PC-9 (cell line): ENCODE measurements around the gene CECR2. TPM values are rescaled to one million over a fixed set of nuclear protein-coding genes. Genes with fewer than 3 reads are reported as not detected.

Experiments
- BruUV-seq: library from RNA; stranded (reverse); fragments of 400-500 nt; replicated peaks from 2 replicates; lab custom pipeline; 2021; lab: Mats Ljungman, UMichigan
- CTCF ChIA-PET: fragments of 300-600 bp; sonication (Branson Sonifier 250); formaldehyde crosslinking; loops from one replicate; lab custom pipeline; 2022; ENCODE audit warnings: antibody characterized with exemption; lab: Charles Lee
- POLR2A ChIA-PET: fragments of 300-600 bp; sonication (Branson Sonifier 250); formaldehyde crosslinking; loops from one replicate; lab custom pipeline; 2022; ENCODE audit warnings: antibody characterized with exemption; ENCODE audit not compliant: unreplicated experiment; lab: Charles Lee
- DNase-seq, 2 experiments: peaks; one replicate each; pipeline versions ENCODE4 v3.0.0 to v3.0.0-alpha.2; 2015 to 2022; ENCODE audit warnings: mixed read lengths in 1 of 2
- H2AFZ ChIP-seq: fragments of 200-600 bp; sonication (generic); 2 replicates; pipeline ENCODE4 v1.8.1; 2017; ENCODE audit warnings: antibody characterized with exemption
- H3F3A ChIP-seq: fragments of 200-600 bp; sonication (generic); 2 replicates; pipeline ENCODE4 v1.8.1; 2017; ENCODE audit warnings: antibody characterized with exemption, mild to moderate bottlenecking, low read depth; ENCODE audit not compliant: insufficient read depth
- H3K27ac ChIP-seq: fragments of 200-600 bp; sonication (generic); 2 replicates; pipeline ENCODE4 v1.6.1; 2016; ENCODE audit warnings: mixed run types
- H3K27me3 ChIP-seq: fragments of 200-600 bp; sonication (generic); 2 replicates; pipeline ENCODE4 v1.6.1; 2016; ENCODE audit warnings: low read depth, mixed run types; ENCODE audit not compliant: insufficient read depth
- H3K36me3 ChIP-seq: fragments of 200-600 bp; sonication (generic); 2 replicates; pipeline ENCODE4 v1.6.1; 2016; ENCODE audit warnings: low read depth, mixed run types
- H3K4me1 ChIP-seq: fragments of 200-600 bp; sonication (generic); replicated peaks from 2 replicates; pipeline ENCODE4 v1.6.1; 2016; ENCODE audit warnings: mixed run types; ENCODE audit not compliant: insufficient read depth
- H3K4me2 ChIP-seq: fragments of 200-600 bp; sonication (generic); 2 replicates; pipeline ENCODE4 v1.6.1; 2017; ENCODE audit warnings: mixed run types
- H3K4me3 ChIP-seq: fragments of 200-600 bp; sonication (generic); 2 replicates; pipeline ENCODE4 v1.6.1; 2016; ENCODE audit warnings: mixed run types
- H3K79me2 ChIP-seq: fragments of 200-600 bp; sonication (generic); 2 replicates; pipeline ENCODE4 v1.6.1; 2017; ENCODE audit warnings: low read depth, mixed run types
- H3K9me2 ChIP-seq: fragments of 200-600 bp; sonication (generic); 2 replicates; pipeline ENCODE4 v1.8.1; 2017; ENCODE audit warnings: mild to moderate bottlenecking; ENCODE audit not compliant: insufficient read depth
- H3K9me3 ChIP-seq: fragments of 200-600 bp; sonication (generic); 2 replicates; pipeline ENCODE4 v1.8.1; 2016; ENCODE audit warnings: low read depth; ENCODE audit not compliant: insufficient read depth
- H4K20me1 ChIP-seq: fragments of 200-600 bp; sonication (generic); 2 replicates; pipeline ENCODE4 v1.8.1; 2017; ENCODE audit not compliant: insufficient read depth
- EZH2 ChIP-seq: fragments of 200-600 bp; sonication (generic); IDR thresholded peaks from 2 replicates; pipeline ENCODE4 v1.8.0; 2017; ENCODE audit warnings: antibody characterized with exemption, low read depth
- intact Hi-C: fragments of 100-400 bp; cut with micrococcal nuclease; formaldehyde crosslinking; loops from one replicate; pipeline ENCODE4 v1.10.0; 2022; ENCODE audit not compliant: unreplicated experiment
- total RNA-seq: library from RNA; stranded (reverse); gene quantifications from 2 replicates; pipeline ENCODE4 v1.2.3, GENCODE V29; 2021
- TF ChIP-seq, protein P1 (sequence below): fragments of 200-600 bp; sonication (generic); conservative IDR thresholded peaks from 2 replicates; pipeline ENCODE4 v1.6.1; 2017; ENCODE audit warnings: mixed run types, antibody characterized with exemption, mild to moderate bottlenecking, moderate library complexity

CECR2 gene
- total RNA-seq, 1 experiment from 2014 or later: not detected

DNA sequence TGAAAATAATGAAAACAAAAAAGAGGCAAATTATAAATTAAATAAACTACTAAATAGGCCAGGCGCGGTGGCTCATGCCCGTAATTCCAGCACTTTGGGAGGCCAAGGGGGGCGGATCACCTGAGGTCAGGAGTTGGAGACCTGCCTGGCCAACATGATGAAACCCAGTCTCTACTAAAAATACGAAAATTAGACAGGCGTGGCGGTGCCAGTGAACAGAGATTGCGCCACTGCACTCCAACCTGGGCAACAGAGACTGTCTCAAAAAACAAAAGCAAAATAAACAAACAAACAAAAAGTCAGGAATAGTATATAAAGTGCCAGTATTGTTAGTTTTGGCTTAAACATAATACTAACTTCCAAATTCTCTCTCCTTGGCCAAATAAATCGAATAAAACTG is 37.6 kb upstream of the CECR2 start:
- TF ChIP-seq, protein P1, sequence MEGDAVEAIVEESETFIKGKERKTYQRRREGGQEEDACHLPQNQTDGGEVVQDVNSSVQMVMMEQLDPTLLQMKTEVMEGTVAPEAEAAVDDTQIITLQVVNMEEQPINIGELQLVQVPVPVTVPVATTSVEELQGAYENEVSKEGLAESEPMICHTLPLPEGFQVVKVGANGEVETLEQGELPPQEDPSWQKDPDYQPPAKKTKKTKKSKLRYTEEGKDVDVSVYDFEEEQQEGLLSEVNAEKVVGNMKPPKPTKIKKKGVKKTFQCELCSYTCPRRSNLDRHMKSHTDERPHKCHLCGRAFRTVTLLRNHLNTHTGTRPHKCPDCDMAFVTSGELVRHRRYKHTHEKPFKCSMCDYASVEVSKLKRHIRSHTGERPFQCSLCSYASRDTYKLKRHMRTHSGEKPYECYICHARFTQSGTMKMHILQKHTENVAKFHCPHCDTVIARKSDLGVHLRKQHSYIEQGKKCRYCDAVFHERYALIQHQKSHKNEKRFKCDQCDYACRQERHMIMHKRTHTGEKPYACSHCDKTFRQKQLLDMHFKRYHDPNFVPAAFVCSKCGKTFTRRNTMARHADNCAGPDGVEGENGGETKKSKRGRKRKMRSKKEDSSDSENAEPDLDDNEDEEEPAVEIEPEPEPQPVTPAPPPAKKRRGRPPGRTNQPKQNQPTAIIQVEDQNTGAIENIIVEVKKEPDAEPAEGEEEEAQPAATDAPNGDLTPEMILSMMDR: no peak
- TF ChIP-seq EZH2: no peak
- BruUV-seq: no TSS peak
- Histone ChIP-seq H3K27me3 (peaks cover 39% of the 10 kb centered on the region), H3K9me3 (no peaks in the 10 kb centered on the region), H3K36me3 (no peaks in the 10 kb centered on the region), H3K4me2 (no peak overlapping the region), H3K9me2 (no peaks in the 10 kb centered on the region), H3F3A (no peaks in the 10 kb centered on the region), H2AFZ (no peak overlapping the region), H4K20me1 (no peaks in the 10 kb centered on the region), H3K27ac (no peak overlapping the region), H3K4me3 (no peak overlapping the region), H3K79me2 (no peaks in the 10 kb centered on the region), H3K4me1 (no peaks in the 10 kb centered on the region)
- ChIA-PET POLR2A (no interaction called here), CTCF (no interaction called here)
- intact Hi-C loops: no loop called here
- no peak for DNase-seq

DNA sequence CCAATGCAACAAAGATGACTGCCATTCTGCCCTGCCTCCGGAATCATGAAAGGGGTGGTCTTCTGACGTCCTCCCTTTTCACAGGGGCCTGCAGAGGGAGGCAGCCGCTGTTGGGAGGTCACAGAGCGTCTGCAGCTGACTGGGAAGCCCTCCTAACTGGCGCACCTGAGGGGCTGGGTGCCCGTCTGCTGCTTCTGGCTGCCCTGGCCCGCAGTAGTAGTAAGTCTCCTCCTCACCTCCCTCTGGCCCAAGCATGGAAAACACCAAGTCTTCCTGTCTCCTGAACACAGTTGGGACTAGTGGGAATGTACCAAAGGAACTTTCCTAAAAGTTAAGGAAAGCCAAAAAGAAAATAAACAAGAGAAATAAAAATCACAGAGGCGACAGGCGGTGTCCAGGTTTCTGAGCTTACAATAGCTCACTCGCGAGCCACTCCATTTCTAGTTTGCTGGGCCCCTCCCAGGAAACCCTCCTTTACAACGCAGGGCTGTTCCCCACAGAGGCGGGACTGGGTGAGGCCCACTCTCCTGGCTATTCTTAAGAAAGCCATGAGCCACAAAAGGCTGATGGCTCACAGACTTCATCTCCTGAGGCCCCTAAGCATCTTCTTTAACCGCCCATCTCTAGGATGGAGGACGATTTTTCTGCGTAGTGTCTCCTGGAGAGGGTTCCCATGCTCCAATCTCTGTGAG is 37.0 kb upstream of the CECR2 start:
- Histone ChIP-seq H3K9me2 (no peaks in the 10 kb centered on the region), H3K4me3 (no peak overlapping the region), H3F3A (no peaks in the 10 kb centered on the region), H4K20me1 (no peaks in the 10 kb centered on the region), H3K79me2 (no peaks in the 10 kb centered on the region), H3K27me3 (peaks cover 44% of the 10 kb centered on the region), H3K27ac (no peak overlapping the region), H3K36me3 (no peaks in the 10 kb centered on the region), H3K4me2 (no peak overlapping the region), H2AFZ (no peak overlapping the region), H3K4me1 (no peaks in the 10 kb centered on the region), H3K9me3 (no peaks in the 10 kb centered on the region)
- CTCF ChIA-PET: no interaction called here
- POLR2A ChIA-PET: no interaction called here
- TF ChIP-seq, protein P1: no peak
- no peak for TF ChIP-seq EZH2
- intact Hi-C loops: no loop called here
- DNase-seq: no peak
- BruUV-seq: no TSS peak

DNA sequence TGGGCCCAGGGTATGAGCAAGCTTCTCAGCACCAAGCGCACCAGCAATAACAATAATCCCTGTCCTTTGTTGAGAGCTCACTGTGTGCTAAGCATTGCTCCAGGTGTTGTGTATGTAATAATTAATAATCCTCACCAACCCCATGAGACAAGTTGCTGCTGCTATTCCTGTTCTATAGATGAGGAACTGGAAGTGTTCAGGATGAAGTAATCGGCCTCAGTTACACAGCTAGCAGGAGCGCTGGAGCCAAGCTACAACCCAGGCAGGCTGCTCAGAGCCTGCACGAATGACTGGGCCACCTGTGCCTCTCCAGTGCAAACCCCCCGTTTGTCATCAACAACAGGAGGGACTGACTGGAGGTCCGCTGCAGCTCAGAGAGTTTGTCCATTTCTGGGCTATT is 35.2 kb upstream of the CECR2 start:
- Histone ChIP-seq H3K27me3 (peaks cover 61% of the 10 kb centered on the region), H3K4me3 (no peak overlapping the region), H3K4me2 (no peak overlapping the region), H3K27ac (no peak overlapping the region), H4K20me1 (no peaks in the 10 kb centered on the region), H3K36me3 (no peaks in the 10 kb centered on the region), H3K9me3 (no peaks in the 10 kb centered on the region), H3K79me2 (no peaks in the 10 kb centered on the region), H3K9me2 (no peaks in the 10 kb centered on the region), H2AFZ (no peak overlapping the region), H3K4me1 (no peaks in the 10 kb centered on the region), H3F3A (no peaks in the 10 kb centered on the region)
- ChIA-PET CTCF (no interaction called here), POLR2A (no interaction called here)
- TF ChIP-seq, protein P1: no peak
- no peak for TF ChIP-seq EZH2
- intact Hi-C loops: no loop called here
- DNase-seq: no peak
- BruUV-seq: no TSS peak
